GM18868 (cell line): ENCODE results near the gene NEGR1.

Source experiments
- ATAC-seq: cut with Tn5 transposase; IDR thresholded peaks from one replicate; pipeline ENCODE4 v1.9.1; 2021; ENCODE audit warnings: mild to moderate bottlenecking, moderate library complexity; ENCODE audit not compliant: unreplicated experiment

NEGR1 gene

DNA sequence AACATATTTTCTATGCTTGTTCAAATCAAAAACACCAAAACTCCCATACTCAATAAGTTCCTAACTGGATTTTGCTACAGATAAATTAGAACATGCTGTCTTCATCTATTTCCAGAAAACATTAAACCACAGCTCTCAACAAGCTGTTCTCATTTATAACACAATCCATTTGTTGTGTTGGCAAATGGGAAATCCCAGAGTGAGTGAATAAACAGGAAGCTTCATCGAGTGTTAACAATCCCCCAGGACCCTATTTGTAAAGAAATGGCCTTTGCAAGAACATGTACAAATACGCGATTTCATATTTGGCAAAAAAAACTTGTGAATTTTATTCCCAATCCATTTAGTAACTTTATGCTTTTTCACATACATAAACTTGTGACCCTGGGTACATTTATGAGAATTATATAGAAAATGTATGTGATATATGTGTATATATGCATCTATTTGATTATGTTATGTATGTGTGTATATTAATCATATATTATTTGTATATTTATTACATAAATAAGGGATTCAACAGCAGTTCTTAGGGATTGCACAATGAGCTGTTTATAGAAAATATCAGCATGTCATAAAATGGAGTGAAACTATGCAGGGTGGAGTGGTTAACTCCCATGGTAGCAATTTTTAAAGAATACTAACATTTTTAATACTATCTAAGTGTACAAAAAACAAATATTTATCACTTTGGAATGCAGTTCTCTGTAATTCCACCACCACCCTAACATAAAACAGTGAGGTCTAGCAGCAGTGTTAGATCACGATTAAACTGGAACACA lies 160.0 kb downstream of the NEGR1 start:
- no peak for ATAC-seq

DNA sequence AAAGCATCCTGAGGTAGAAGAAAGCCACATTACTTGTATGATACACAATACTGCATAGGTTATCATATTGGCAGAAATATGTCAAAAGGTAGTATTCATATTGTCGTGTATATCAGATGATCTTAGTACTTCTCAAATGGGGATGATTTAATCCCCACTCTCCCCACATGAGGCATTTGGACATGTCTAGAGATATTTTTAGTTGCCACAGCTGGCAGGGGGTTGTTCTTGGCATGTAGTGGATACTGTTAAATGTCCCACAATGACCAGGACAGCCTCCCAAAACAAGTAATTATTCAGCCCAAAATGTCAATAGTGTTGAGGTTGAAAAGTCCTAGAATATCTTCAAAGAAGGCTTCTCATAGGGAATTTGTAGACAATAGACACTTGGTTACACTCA lies 162.8 kb downstream of the NEGR1 start:
- no peak for ATAC-seq

DNA sequence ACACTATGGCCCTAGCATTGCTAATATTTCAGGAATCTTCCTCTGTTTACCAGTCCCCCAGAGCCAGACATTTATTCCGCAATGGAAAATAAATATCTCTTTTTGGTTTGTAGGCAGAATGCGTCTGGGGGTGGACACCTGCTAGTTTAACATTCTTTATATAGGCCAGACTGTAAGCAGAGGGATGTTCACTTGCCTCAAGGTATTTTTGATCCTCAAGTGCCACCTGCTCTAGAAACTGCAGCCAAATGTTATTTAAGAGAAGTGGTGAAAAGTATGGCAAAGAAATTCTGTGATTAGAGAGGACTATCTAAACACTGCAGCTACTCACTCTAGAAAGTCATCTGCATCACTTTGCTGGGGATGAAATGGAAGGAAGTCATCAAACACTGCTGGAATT lies 164.7 kb downstream of the NEGR1 start:
- no peak for ATAC-seq

DNA sequence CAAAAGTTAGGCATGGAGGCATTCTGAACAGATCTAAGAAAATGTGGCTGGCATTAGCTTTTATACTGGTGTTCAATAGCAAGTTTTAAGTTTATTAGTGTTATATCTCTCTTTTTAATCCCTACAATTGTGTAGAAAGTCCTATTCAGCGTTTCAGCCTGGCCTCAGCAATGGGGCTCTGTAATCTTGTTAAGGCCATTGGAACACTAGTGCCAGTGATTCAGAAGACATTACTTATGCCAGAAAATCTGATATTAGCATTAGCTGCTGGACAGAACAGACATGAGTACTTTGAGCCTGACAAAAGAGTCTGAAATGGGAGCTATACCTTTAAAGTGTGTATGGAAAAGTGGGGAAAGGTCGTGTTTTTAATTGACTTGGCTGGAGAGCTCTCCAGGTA lies 167.0 kb downstream of the NEGR1 start:
- ATAC-seq: no peak

DNA sequence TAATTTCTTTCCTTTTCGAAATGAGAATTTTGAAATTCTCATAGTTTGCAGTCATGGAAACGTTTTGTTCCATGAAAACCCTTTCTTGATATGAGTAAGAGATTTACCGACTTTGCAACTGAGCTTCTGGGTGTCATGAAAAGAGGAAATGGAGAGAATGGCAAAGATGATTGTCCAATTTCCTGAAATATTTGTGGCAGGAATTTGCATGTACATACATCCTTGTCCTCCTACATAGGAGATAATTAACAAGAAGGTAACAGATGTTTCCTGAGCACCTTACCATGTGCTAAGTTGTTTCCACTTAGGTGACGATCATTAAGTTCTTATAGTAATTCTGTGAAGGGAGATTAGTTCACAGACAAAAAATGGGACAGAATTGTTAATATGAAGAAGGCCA lies 170.7 kb downstream of the NEGR1 start:
- ATAC-seq: no peak

DNA sequence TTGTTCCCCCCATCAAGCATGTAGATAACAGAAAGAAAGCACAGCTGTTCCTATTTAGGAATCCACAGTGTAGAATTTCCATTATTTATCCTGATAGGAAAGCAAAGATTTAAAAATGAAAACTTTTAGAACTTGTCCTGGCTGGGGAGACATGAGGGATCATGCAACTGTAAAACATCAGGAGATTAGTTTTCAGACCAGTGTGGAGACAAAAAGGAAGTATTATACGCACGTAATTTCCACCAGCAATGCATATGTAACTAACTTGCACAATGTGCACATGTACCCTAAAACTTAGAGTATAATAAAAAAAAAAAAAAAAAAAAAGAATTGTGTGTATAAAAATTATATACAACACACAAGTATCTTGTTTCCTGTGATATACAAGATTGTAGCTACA lies 172.4 kb downstream of the NEGR1 start:
- ATAC-seq: no peak

DNA sequence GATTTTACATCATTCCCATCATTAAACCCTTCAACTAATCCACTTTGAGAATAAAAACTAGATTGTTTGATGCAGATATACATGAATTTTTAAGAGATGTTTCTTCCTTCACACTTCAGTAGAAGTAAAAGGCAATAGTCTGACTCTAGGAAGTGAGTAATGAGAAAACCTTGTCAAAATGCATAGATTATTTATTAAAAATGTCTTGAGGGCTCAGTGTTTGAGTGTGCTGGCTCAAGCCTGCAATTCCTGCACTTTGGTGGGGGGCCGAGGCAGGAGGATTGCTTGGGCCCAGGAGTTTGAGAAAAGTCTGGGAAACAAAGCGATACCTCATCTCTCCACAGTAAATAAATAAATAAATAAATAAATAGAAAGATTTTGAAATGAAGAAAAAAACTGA lies 177.1 kb downstream of the NEGR1 start:
- no peak for ATAC-seq

DNA sequence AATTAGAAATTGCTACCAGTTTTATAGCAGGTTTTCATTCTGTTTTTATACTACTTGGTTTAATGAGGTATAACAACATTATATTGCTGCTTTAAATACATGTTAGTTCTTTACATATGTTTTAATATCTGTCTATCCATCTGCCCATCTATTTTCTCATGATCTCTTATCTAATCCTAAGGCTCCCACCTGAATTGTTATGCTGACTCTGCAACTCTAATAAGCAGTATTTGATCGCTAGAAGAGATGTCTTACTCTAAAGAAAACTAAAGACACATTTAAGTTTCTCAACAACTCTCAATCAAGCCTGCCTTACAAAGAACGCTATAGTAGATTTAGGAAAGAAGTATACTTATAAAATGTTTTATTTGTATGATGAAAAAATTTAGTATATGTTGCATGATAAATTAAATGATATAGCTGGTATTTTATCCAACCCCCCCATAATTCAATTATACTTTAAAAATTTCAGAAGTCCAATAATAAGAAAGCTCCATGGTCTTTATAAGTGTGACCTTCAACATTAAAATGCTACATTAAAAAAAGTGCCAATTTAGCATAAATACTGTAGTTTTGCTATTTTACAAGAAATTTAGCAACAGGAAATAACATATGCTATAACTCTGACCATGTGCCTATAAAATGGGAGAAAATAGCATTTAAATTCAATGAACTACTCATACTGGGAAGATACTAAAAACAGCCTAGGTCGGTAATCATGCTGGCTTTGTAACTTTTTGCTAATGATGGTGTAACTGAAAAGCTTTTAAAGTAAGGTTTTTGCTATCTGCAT lies 180.3 kb downstream of the NEGR1 start:
- ATAC-seq: no peak

DNA sequence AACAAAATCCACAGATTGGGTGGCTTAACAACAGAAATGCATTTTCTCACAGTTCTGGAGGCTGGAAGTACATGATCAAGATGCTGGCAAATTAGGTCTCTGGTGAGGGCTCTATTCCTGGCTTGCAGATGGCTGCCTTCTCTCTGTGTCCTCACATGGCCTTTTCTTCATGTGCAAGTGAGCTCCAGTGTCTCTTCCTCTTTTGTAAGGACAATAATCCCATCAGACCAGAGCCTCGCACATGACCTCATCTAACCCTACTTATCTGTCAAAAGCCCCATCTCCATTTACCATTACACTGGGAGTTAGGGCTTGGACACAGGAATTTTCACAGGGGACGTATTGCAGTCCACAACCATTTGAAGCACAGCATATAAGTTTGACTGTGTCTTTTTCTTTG lies 181.6 kb downstream of the NEGR1 start:
- ATAC-seq: no peak

DNA sequence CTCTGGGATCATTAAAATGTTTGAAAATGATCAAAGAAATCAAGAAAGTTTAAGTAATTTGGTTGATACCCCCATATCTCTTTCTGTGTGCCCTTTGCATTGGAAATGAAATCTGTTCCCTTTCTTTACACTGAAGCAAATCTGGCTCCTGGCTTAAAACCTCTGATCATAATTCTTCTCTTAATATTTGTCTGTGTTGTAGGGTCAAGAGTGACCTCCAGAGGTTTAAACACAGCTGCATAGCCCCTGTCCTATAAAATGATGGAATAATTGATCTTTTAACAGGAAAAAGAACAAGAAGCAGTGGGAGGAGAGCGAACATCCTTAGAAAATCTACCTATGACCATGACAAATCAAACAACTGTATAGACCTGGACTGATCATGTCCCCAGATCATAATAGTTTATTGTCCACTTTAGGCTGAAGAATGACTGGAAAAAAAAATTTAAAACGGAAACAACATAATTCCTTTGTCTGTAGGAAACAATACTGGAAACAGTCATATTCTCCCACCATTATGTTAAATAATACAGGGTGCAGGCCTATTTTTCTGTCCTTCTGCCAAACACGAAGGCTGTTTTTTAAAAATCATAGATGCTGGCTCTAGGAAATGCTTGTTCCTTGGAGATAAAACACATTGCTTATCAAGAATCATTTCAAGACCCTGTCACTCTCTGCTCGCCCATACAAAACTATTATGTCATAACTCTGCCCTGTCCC lies 184.3 kb downstream of the NEGR1 start:
- ATAC-seq: no peak

DNA sequence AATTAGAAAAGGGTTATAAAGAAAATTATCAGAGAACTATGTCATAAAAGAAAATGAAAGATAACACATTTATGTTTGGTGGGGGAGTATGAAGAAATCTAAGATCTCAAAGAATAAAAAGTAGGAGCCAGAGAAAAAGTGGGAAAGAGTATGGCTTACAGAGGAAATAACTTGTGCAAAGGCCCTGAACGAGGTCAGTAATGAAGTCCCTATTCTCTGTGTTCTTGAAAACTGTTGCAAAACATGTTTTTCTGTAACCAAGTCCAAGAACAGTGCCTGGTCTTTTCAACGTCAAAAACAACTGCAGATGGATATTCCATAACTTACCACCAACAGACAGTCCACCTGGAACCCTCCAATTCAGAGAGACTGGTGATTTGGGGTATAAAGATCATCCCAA lies 188.1 kb downstream of the NEGR1 start:
- ATAC-seq: no peak

DNA sequence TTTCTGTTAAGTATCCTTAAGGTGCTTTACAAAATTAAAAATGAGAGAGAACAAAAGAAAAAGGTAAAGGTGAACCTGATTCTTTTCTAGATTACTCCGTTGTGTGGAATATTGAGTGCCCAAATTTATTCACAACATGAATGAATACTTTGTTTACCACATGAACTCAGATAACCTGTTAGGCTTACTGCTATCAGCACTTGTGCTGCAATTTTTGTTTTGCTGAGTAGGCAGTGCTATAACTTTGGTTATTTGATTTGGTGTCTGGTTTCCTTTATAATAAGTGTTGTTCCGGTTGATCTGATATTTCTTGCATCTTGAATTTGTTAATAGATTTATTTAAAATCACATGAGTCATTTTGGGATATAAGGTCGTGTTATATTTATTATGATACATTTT lies 195.9 kb downstream of the NEGR1 start:
- ATAC-seq: no peak

DNA sequence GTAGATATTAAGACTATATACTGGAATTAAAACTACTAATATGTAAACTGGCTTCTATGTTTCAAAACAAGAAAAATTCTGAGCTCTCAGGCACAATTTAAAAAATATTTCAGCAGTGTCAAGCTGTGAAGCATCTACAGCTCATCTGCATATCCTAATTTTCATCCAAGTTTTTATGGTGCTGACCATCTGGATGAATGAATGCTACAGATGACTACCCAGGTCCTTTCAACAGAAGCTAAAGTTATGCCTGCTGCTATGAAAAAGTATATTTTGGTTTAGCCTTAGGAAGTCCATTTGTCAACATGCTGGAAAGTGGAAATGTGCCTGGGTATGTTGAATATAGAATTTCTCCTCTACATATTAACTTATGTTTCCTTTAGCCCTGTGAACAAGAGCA lies 206.9 kb downstream of the NEGR1 start:
- ATAC-seq: no peak

DNA sequence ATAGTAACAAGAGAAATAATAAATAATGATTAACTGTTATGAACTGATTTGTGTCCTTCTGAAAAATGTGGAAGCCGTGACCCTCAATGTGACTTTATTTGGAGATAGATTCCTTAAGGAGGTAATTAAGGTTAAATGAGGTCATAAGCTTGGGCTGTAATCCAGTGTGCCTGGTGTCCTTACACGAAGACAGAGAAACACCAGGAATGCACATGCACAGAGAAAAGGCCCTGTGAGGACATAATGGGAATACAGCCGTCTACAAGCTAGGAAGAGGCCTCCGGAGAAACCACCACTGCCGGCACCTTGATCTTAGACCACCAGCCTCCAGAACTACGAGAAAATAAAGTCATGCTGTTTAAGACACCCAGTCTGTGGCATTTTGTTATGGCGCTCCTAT lies 215.9 kb downstream of the NEGR1 start:
- ATAC-seq: no peak

DNA sequence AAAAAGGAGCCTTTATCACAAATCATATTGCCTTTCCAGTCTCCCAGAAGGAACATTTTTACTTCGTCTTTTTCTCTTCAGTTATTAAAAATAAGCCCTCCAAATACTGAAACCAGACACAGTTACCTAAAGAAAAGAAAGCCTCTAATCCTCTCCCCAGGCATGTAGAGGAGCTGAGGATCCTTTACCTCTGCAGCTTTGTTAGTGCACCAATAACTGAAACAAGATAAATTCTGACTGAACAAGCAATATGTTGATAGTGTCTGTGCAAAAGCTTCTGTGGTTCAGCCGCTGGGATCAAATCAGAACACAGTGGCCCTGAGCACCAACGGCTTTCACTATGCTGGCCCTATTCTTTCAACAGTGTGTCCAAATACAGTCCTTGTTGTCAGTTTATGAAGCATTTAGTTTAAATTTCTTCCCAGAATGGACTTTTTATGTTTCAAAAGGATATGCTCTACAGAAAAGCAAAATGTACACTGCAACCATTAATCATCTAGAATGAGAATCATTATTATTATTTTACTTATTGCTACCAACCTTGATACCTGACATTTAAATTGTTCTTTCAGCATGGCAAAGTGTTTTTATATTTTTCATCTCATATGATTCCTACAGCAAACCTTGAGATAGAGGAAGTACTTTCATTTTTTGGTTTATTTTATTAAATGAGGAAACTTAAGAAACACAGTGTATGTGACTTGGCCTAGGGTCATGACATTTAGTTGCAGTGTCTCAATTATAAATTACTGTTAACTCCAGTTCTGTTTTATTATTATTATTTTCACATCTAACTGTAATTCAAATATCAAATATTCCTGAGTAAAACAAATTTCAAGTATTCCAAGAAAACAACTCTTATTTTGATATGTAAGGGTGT lies 217.9 kb downstream of the NEGR1 start:
- ATAC-seq: no peak

DNA sequence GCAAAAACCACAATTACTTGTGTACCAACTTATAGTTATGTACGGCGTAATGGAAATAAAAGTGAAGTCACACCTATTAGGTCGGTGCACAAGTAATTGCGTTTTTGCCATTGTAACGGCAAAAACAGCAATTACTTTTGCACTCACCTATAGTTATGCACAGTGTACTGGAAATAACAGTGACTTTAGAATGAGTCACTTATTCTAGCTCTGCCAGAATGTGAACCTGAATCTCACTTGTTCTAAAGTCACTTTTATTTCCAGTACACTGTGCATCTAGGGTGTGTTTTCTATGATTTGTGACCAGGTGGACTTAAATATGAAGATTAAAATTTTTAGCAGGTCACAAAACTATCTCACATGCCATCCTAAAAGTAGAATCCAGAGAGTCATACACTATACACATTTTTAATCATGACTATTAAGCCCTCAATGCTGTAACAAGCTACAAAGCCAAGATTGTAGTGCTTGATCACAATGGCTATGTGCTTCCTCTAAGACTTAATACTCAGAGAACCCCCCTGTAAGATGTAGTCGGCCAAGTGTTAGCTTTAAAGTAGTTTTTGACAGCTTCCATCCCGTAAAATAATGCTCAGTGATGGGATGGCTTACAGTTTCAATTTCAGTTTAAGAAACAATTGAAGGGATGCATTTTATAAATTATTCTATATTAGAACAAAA lies 218.8 kb downstream of the NEGR1 start:
- no peak for ATAC-seq

DNA sequence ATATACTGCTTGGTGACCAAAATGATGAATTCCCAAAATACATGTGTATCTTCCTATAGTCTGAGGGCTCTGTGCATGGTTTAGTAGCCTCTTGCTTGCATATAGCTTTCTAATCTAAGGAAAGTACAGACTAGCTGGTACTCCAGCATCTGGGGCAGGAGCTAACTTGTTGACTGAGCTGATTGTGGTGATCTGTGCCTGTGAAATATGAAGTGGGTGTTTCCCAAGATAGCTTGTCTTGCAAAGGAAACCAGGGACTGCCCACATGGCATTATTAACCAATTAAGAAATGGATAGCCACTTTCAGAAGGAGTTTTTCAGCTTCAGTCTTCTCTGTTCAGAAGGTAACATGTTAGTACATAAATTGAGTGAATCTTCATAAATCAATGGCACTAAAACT lies 219.8 kb downstream of the NEGR1 start:
- no peak for ATAC-seq

DNA sequence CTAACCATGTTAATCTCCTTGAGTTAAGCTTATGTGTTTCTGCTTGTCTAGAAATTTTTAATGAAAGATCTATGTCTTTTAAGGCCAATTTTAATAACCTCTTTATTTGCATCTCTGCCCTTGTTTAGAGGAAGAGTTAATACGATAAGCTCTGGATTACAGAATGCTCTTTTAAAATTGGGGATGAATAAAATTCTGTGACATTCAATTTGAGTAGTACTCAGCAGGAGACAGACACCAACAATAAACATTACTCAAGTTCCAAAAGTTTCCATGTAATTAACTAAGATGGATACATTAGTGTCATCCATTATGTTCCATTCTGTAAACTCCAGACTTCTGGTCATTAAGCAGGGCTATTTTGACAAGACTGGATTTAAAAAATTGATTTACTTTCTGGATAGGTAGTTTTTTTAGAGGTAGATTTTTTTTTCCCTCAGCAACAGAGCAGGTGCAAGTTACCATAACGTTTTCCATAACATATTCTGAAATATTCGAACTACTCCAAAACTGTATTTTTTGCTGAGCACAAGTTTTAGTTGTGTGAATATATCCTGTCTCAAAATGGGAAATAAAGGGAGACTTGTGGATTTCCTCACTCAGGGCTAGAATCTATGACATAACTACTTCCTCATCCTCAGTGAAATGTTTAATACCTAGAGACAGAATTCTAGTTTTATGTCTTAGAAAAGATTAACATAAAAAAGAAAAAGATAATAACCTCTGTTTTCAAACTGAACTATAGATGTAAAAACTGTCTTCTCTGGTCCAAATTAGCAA lies 221.7 kb downstream of the NEGR1 start:
- ATAC-seq: no peak

DNA sequence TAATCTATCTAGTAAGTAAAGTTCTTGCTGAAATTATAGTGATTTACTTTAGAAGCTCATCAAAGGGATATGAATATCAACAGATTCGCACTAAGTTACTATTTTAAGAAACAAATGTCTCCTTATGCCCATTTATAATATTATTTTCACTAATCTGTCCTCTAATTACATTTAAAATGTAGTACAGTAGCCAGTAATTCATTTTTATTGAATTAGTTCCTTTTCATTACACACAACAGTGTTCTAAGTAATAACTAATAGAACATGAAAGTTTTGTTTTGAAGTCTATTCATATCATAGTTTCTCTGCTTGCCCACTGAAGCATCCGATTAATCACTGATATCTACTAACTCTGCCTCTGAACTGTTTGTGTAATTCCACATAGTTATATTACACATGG lies 225.8 kb downstream of the NEGR1 start:
- no peak for ATAC-seq

DNA sequence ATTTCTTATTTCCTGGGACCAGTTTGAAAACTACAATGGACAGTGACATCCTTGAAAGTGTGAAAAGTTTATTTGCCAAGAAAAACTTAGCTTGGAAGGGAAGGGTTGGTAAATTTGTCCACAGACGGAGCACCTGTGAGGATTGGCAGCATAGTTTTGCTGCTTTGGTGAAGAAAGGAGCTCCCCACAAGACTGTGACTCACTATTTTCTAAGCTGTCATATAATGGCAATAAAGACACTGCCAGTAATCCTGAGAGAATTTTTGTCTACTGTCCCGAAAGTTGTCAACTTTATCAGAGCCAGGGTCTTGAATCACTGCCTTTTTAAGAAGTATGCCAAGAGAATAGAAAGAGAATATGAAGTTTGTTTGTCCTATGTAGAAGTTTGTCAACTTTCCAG lies 230.8 kb downstream of the NEGR1 start:
- no peak for ATAC-seq
